Activated CD4-positive, alpha-beta T cell treated with anti-CD3 and anti-CD28 coated beads, Interleukin-2, Interleukin-4, amounts not matched to agents 100 ng/mL and 50 ng/mL, durations not matched to agents 16 hours and 8 hours (primary cell): ENCODE measurements around the gene NLGN1.

Experiments used
- DNase-seq: peaks from one replicate; pipeline ENCODE4 v3.0.0-alpha.2; 2020; ENCODE audit warnings: low spot score

The NLGN1 gene

GRCh38 chr3:173846584-173846983 is 449.0 kb downstream of the NLGN1 start:
- no peak for DNase-seq

DNA sequence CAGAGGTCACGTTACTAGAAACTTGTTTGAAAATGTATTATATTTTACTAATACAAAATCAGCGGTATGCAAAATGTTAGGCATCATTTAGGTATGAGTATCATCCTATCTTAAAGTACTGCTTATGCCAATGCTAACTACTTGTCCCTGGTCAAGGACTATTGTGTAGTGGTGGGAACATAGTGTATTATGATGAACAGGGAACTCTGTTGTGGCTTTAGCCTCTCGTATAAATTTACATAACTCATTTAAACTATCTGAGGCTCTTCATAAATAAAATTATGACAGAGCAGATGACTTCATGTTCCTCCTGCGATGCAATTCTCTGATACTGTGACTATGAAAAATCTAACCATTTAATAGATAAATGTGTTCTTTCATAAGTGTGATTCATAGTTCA is 451.9 kb downstream of the NLGN1 start:
- no peak for DNase-seq

DNA sequence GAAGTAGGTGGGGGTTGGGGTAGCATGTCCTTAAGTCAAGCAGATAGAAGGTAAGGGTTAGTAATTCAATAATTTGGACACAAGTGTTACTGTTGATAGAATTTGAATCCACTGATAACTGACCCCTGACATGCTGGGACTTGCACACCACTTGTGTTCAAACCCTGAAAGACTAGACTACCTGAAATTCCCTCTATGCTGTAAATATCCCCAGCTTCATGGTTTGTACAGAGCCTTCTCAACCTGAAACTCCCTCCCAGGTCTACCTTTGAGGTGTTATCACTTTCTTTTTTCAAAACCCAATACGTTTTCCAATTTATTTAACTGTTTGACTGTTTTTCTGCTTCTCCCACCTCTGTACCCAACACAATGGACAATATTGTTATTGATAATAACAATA is 459.6 kb downstream of the NLGN1 start:
- DNase-seq: no peak

DNA sequence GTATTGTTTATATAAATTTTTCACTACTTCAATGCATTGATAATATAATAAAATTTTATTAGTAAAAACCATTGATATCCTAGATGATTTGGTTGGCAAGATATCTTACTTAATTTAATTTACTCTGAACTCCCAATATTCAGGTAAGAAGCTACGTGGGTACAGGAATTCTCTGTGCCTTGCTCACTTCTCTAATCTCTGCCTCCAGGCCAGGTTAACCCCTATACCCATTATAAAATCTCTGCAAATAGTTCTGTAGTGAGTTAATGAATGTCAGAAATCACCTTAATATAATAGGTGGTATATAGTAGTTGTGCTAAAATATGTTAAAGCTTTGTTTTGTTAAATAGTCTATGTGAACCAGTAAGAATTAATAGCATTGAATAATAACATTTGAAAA is 465.2 kb downstream of the NLGN1 start:
- no peak for DNase-seq

GRCh38 chr3:173863551-173863950 is 466.0 kb downstream of the NLGN1 start:
- DNase-seq: no peak

GRCh38 chr3:173865900-173866498 is 468.5 kb downstream of the NLGN1 start:
- no peak for DNase-seq

DNA sequence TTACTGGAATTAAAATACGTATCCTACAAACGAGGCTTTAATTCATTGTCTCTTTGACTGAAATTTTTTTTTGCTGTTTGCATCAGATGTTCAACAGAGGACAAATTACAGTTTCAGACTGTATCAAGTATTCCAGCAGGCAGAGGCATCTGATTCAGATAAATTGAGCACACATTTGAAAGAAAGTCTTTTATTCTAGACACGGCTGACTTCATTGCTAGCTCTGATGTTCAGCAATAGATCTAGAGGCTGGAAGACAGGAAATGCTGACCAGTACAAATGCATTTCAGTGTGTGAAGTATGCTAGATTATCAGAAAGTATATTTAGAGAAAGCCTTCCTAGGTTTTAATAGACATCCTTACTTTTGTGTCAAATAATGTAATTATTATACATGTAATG is 472.2 kb downstream of the NLGN1 start:
- no peak for DNase-seq

- no peak for DNase-seq
These were observed 473.4 kb downstream of the NLGN1 start for GRCh38 chr3:173870976-173871375.

DNA sequence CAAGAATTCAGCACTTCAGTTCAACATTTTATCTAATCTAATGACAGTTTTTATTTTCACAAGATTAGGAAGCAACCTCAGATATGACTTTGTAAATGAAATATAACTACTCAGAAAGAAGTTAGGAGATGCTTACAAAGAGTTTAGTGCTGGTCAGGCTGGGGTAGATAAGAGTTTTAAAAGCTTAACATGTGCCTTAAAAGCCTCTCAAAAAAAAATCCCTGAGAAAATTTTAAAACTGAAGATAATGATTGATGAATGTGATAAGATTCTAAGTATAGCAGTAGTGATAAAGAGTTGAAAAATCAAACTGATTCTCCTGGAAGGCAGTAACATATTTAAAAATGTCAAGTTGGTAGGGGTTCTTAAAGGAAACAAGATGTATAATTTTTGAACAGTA is 478.2 kb downstream of the NLGN1 start:
- no peak for DNase-seq

GRCh38 chr3:173876476-173876875 is 478.9 kb downstream of the NLGN1 start:
- DNase-seq: no peak

GRCh38 chr3:173887888-173888287 is 490.3 kb downstream of the NLGN1 start:
- DNase-seq: no peak

DNA sequence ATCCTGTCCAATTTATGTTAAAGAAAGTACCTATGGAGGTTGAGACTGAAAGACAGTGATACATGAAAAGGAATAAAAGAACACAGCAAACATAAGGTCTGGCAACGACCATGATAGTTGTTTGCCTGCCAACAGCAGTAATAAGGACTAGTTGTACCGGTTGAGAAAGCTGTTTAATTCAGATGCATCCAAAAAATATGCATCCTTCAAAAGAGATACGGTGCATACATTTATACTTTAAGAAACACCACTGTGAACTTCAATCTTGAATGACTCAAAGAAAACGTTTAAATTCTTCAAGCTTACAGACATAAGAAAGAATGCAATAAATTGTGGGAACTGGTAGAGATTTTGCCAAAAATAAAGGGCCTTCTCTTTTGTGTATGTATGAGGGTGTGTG is 492.1 kb downstream of the NLGN1 start:
- DNase-seq: no peak

GRCh38 chr3:173890091-173890490 is 492.5 kb downstream of the NLGN1 start:
- DNase-seq: no peak

- no peak for DNase-seq
These were observed 493.9 kb downstream of the NLGN1 start for GRCh38 chr3:173891272-173892100.

DNA sequence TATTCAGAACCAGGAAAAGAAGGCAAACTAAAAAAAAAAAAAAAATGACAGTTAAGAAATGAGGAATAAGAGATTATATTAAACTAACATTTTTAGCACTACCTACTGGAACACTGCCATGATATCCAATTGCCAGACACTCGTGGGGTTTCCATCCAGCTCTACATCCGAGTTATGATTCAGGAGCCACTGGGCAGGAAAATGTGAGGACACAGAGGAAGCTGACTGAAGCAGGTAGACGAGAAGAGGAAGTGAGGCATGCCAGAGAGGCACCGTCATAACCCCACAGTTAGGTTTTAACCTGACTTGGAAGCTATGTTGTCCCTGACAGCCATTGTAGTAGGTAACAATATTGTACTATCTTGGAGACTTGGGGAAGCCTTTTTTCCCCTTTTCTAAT is 495.0 kb downstream of the NLGN1 start:
- DNase-seq: no peak

DNA sequence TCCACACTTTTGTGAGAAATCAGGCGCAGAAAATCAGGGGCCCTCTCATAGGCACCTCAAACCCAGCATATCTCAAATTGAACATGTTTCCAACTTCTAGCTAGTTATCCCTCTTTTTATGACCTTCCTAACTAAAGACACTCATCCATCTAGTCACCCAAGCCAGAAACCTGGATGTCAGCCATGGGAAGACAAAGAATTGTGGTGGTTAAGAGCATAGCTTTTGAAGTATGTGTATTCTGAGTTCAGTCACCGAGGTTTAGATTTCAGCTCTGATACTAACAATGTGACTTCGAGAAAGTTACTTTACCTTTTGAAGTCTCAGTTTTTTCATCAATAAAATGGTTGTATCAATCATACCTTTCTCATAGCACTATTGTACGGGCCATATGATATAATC is 495.5 kb downstream of the NLGN1 start:
- no peak for DNase-seq

- DNase-seq: no peak
These were observed 496.3 kb downstream of the NLGN1 start for GRCh38 chr3:173893835-173894234.

GRCh38 chr3:173897631-173898030 is 500.1 kb downstream of the NLGN1 start:
- no peak for DNase-seq

DNA sequence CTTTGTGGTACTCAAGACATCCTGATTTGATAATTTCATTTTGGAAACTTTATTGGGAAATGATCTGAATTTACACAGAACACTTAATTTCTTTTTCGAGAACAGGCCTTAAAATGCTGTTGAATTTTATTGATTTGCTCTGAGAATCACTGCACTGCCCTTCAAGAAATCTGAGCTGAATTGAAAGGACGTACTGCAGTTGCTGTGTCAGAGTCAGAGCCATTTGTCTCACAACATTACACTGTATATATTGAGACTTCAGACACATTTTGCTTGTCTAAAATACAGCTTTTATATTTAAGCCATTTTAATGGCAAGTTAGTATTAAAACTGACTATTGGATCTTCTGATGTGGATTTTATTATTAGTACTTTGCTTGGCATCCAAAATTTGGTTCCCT is 504.1 kb downstream of the NLGN1 start:
- DNase-seq: no peak

GRCh38 chr3:173902401-173902800 is 504.9 kb downstream of the NLGN1 start:
- no peak for DNase-seq

- DNase-seq: no peak
These were observed 505.3 kb downstream of the NLGN1 start for GRCh38 chr3:173902871-173903270.

GRCh38 chr3:173905381-173905780 is 507.8 kb downstream of the NLGN1 start:
- no peak for DNase-seq

DNA sequence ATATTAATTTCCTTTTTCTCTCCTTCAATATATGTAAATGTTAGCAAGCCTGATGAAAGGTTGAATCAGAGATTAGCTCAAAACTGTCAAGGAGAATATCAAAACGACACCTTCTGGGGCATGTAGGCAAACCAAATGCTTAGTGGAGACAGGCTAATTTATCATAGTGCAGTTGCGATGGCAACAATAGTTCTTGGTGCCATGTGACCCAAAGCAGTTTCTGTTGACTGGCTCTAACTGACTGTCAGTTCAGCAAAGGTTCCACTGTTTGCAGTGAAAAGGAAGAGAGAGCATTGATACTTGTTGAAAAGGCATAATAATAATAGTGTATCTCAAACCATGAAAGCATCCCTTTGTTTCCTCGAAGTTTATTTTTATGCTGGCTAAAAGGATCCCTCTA is 513.9 kb downstream of the NLGN1 start:
- no peak for DNase-seq

DNA sequence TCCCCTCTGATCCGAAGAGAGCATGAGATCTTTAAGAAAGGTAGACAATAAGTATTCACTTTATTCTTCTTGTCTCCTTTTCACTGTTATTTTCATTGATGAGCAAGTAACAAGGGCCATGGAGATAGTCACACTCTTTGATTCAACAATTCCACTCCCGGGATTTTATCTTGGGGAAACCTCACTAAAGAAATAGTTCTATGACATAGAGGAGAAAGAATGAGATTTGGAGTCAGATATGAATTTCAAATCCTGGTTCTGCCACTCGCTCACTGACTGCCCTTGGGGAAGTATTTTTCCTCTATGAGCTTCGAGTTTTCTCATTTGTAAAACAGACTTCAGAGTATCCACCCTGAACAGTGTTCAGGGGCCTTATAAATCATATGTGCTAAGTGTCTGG is 514.6 kb downstream of the NLGN1 start:
- DNase-seq: no peak
